Liver (tissue), 3 donors: ENCODE data around the gene KANSL1.

ENCODE experiments used
- TF ChIP-seq, protein P1 (sequence below): fragments of 150-350 bp; IDR thresholded peaks from 2 replicates; pipeline ENCODE4 v1.5.1; 2017; ENCODE audit warnings: improper control_type of control experiment, low read depth, low read length; ENCODE audit not compliant: missing input control
- TF ChIP-seq, protein P2 (sequence below): IDR thresholded peaks from 2 replicates; pipeline ENCODE4 v1.6.1; 2016; ENCODE audit warnings: antibody characterized with exemption
- donor health status: healthy.
- donor health status: healthy.

GRCh38 chr17:46151762-46152161 is 41.5 kb downstream of the KANSL1 start:
- TF ChIP-seq, protein P1, sequence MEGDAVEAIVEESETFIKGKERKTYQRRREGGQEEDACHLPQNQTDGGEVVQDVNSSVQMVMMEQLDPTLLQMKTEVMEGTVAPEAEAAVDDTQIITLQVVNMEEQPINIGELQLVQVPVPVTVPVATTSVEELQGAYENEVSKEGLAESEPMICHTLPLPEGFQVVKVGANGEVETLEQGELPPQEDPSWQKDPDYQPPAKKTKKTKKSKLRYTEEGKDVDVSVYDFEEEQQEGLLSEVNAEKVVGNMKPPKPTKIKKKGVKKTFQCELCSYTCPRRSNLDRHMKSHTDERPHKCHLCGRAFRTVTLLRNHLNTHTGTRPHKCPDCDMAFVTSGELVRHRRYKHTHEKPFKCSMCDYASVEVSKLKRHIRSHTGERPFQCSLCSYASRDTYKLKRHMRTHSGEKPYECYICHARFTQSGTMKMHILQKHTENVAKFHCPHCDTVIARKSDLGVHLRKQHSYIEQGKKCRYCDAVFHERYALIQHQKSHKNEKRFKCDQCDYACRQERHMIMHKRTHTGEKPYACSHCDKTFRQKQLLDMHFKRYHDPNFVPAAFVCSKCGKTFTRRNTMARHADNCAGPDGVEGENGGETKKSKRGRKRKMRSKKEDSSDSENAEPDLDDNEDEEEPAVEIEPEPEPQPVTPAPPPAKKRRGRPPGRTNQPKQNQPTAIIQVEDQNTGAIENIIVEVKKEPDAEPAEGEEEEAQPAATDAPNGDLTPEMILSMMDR, result no peak
- TF ChIP-seq, protein P2, sequence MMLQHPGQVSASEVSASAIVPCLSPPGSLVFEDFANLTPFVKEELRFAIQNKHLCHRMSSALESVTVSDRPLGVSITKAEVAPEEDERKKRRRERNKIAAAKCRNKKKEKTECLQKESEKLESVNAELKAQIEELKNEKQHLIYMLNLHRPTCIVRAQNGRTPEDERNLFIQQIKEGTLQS, result no peak
